ENCODE data around the gene VIL1.
A peak's percentile ranks its signal among the peaks of the same experiment; 100 is the strongest.

- TF ChIP-seq EZH2 (IDR thresholded peaks at IDR 0.05; ENCODE audit: borderline replicate concordance, low read depth, low read length, poor library complexity, severe bottlenecking), result no peak
- TF ChIP-seq, protein P1, sequence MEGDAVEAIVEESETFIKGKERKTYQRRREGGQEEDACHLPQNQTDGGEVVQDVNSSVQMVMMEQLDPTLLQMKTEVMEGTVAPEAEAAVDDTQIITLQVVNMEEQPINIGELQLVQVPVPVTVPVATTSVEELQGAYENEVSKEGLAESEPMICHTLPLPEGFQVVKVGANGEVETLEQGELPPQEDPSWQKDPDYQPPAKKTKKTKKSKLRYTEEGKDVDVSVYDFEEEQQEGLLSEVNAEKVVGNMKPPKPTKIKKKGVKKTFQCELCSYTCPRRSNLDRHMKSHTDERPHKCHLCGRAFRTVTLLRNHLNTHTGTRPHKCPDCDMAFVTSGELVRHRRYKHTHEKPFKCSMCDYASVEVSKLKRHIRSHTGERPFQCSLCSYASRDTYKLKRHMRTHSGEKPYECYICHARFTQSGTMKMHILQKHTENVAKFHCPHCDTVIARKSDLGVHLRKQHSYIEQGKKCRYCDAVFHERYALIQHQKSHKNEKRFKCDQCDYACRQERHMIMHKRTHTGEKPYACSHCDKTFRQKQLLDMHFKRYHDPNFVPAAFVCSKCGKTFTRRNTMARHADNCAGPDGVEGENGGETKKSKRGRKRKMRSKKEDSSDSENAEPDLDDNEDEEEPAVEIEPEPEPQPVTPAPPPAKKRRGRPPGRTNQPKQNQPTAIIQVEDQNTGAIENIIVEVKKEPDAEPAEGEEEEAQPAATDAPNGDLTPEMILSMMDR (conservative IDR thresholded peaks at IDR 0.05; ENCODE audit: low read depth, low read length), result peak; percentile 87
Observed at GRCh38 chr2:218395826-218396687, 22.9 kb upstream of the VIL1 start.
